Measurements from ENCODE around the gene DCAF12L1.

DCAF12L1 gene

GRCh38 chrX:126552313-126553022 lies at the start of gene DCAF12L1:
Gene DCAF12L1, minus strand, starts transcription at chrX:126552814. Its CDS starts 206 bp downstream, at chrX:126552608.
- peak; percentile 48 for DNase-seq (ENCODE audit: low spot score)

- peak; percentile 3 for DNase-seq (ENCODE audit: low spot score)
Measured at GRCh38 chrX:126580877-126581276, 28.3 kb upstream of the DCAF12L1 start.

GRCh38 chrX:126575911-126576310 lies 23.3 kb upstream of the DCAF12L1 start:
- no peak for DNase-seq (ENCODE audit: low spot score)

- no peak for DNase-seq (ENCODE audit: low spot score)
Measured at GRCh38 chrX:126557151-126557550, 4.5 kb upstream of the DCAF12L1 start.

GRCh38 chrX:126551725-126552312 lies 795 bp downstream of the DCAF12L1 start:
- DNase-seq (ENCODE audit: low spot score) = no peak

- DNase-seq (ENCODE audit: low spot score) = no peak
Measured at GRCh38 chrX:126551306-126551705, 1.3 kb downstream of the DCAF12L1 start.

GRCh38 chrX:126550816-126551215 lies 1.8 kb downstream of the DCAF12L1 start:
- no peak for DNase-seq (ENCODE audit: low spot score)

GRCh38 chrX:126509923-126510322 lies 42.7 kb downstream of the DCAF12L1 start:
- peak; percentile 1 for DNase-seq (ENCODE audit: low spot score)
